Hematopoietic multipotent progenitor cell (in vitro differentiated cells): ENCODE measurements around the gene FIGNL1. TPM values are rescaled to one million over a fixed set of nuclear protein-coding genes. Genes with fewer than 3 reads are reported as not detected.

Source experiments
- DNase-seq, 3 donors: peaks; one replicate each; pipeline ENCODE4 v3.0.0-alpha.2; 2011 to 2015; ENCODE audit warnings: low read depth in 2 of 3, low spot score in 2 of 3
- small RNA-seq: library from RNA; depleted of rRNA; stranded (forward); fragments of <200 nt; gene quantifications from one replicate; pipeline ENCODE3, GENCODE V24; 2012
- total RNA-seq: library from RNA; depleted of rRNA; stranded (reverse); fragments of >200 nt; gene quantifications from one replicate; pipeline ENCODE4 v1.2.3, GENCODE V29; 2012

The FIGNL1 gene
- total RNA-seq, 1 donor = 8.6 TPM

DNA sequence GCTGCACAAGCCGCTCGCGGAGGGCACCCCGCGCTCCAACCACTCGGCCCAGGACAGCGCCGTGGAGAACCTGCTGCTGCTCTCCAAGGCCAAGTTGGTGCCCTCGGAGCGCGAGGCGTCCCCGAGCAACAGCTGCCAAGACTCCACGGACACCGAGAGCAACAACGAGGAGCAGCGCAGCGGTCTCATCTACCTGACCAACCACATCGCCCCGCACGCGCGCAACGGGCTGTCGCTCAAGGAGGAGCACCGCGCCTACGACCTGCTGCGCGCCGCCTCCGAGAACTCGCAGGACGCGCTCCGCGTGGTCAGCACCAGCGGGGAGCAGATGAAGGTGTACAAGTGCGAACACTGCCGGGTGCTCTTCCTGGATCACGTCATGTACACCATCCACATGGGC, 50.0 kb downstream of the FIGNL1 start:
- no peak for DNase-seq

DNA sequence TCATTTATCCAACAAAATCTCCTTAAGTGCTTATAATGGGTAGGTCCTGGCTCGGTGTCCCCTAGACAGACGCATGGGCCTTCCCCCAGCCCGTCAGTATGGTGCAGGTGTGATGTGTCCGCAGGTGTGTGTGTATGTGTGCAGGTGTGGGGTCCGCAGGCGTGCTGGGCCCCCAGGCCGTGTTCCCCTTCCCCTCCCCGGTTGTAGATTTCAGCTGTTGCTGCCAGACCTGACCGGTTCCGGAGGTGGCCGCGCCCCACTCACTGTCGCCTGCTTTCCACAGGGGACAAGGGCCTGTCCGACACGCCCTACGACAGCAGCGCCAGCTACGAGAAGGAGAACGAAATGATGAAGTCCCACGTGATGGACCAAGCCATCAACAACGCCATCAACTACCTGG, 50.5 kb downstream of the FIGNL1 start:
- DNase-seq = no peak

DNA sequence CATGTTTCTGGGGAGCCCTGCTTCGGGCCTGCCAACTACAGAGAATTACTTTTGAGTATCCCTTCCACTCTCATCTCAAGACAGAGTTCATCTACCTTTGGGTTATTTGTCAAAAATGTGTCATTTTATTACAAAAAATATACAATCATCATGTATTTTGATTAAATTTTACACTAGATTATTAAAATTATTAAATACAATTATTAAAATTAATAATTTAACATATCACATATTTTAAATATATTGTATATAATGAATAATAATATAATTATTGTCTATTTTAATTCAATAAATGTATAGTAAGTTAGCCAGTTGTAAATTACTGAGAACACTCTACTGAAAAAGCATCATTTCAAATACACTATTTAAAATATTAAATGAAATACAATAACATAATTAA, 50.9 kb downstream of the FIGNL1 start:
- DNase-seq = no peak

DNA sequence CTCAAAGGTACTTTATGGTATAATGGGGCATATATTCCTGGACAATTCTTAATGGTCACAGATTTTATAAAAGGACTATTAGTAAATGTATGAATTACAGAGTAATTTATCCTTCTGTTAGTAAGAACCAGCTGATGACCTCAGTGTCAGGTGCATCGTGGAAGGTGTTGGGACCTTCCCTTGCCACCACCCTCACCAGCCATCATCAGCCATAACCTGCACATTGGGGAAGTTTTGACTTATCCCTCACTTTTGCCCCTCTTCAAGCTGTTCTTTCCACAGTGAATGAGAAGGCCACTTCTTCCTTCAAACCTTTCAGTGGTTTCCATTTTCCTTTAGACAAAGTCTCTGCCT, 52.2 kb downstream of the FIGNL1 start:
- no peak for DNase-seq

DNA sequence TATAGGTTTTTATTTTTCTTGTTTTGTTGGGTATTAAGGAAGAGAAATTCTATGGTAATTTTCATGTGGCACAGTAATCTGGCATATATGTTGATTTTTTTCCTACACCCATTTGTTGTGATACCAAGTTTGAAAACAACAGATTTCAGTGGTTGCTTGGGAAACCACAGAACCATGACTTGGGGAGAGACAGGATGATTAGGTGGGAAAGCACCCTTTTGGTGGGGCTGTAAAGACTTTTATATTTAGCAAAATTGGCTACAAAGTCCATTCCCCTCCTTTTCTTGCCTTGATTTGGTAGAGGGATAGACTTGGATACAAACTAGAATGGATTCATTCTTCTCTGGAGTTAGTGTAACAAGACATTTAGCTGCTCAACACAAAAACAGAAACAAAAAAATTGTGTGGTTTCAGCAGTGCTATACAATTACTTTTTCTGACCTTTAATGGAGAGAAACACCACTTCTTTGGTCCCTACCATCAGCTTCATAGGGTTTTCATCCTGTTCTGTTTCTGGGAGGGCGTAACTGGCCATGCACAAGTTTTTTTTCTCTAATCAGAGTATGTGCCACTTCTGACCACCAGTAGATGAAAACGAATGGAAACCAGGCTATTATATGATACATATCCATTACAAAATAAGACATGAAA, 52.7 kb downstream of the FIGNL1 start:
- no peak for DNase-seq

DNA sequence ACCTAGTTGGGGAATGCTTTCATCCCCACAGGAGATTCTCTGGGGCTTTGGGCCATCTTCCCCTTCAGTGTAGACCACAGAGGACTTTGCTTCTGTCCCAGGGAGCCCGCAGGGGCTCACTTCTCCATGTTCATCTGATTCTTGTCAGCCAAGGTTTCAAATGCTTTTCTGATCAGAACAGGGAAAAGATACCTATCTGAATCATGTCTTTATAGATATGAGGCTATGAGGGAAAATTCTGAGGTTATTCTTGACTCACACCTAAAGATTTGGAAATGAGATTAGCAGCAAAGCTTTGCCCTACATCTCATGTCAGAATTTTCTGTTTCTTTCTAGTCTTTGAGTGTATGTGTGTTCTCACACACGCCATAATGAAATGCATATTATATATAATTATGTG, 53.3 kb downstream of the FIGNL1 start:
- DNase-seq = no peak

DNA sequence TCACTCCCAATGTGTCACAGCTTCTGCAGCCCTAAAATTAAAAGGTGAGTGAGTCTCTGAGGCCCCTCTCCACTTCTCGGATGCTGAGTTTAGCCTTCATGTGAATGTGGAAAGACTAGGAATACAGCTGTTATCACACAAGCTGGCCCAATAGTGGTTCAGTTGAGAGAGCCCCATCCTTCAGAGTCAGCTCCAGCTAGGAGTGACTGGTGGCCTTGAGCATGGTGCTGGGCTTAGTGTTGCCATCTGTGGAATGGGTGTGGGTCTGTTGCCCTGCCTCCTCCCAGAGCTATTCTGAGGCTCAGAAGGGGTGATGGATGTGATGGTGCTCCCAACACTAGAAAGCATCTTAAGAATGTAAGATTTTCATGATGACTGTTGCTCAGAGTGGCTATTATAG, 55.8 kb downstream of the FIGNL1 start:
- no peak for DNase-seq

Small RNAs within 50 kb of the gene (small RNA-seq; reads per million reads assigned to genes)
- not detected for gene RNU6-1091P

Other genes starting within 250 kb of the FIGNL1 start
- gene IKZF1, start 145.6 kb downstream of the FIGNL1 start, total RNA-seq = 183 TPM
- gene DDC, start 115.1 kb upstream of the FIGNL1 start, total RNA-seq = not detected